ENCODE results near the gene IRF8.

Gene IRF8

GRCh38 chr16:85859818-85860125 lies 39.2 kb upstream of the IRF8 start:
- DNase-seq (ENCODE audit: extremely low read depth, insufficient read length): no peak
- Histone ChIP-seq H3K4me3 (replicated peaks; ENCODE audit: low read depth, low read length) (no peak overlapping the region), H3K36me3 (ENCODE audit: control insufficient read depth, insufficient read depth, low read length) (no peaks in the 10 kb centered on the region), H3K27me3 (replicated peaks; ENCODE audit: control insufficient read depth, insufficient read depth, low read length) (no peaks in the 10 kb centered on the region)
- TF ChIP-seq CTCF (IDR thresholded peaks at IDR 0.05; ENCODE audit: insufficient read depth, low read length, poor library complexity, severe bottlenecking): no peak

- no peaks in the 10 kb centered on the region for H3K27me3 ChIP-seq (replicated peaks; ENCODE audit: control insufficient read depth, insufficient read depth, low read length)
- DNase-seq (ENCODE audit: extremely low read depth, insufficient read length): no peak
- H3K4me3 ChIP-seq (replicated peaks; ENCODE audit: low read depth, low read length): no peak overlapping the region
- no peak for TF ChIP-seq CTCF (IDR thresholded peaks at IDR 0.05; ENCODE audit: insufficient read depth, low read length, poor library complexity, severe bottlenecking)
- H3K36me3 ChIP-seq (ENCODE audit: control insufficient read depth, insufficient read depth, low read length): no peaks in the 10 kb centered on the region
These were observed 38.4 kb upstream of the IRF8 start for GRCh38 chr16:85860413-85861094.

GRCh38 chr16:85861095-85861825 lies 37.7 kb upstream of the IRF8 start:
- Histone ChIP-seq H3K27me3 (replicated peaks; ENCODE audit: control insufficient read depth, insufficient read depth, low read length) (no peaks in the 10 kb centered on the region), H3K4me3 (replicated peaks; ENCODE audit: low read depth, low read length) (no peak overlapping the region), H3K36me3 (ENCODE audit: control insufficient read depth, insufficient read depth, low read length) (no peaks in the 10 kb centered on the region)
- TF ChIP-seq CTCF (IDR thresholded peaks at IDR 0.05; ENCODE audit: insufficient read depth, low read length, poor library complexity, severe bottlenecking): no peak
- DNase-seq (ENCODE audit: extremely low read depth, insufficient read length): no peak

- H3K27me3 ChIP-seq (replicated peaks; ENCODE audit: control insufficient read depth, insufficient read depth, low read length): no peaks in the 10 kb centered on the region
- no peak for TF ChIP-seq CTCF (IDR thresholded peaks at IDR 0.05; ENCODE audit: insufficient read depth, low read length, poor library complexity, severe bottlenecking)
- DNase-seq (ENCODE audit: extremely low read depth, insufficient read length): no peak
- H3K36me3 ChIP-seq (ENCODE audit: control insufficient read depth, insufficient read depth, low read length): no peaks in the 10 kb centered on the region
- no peak overlapping the region for H3K4me3 ChIP-seq (replicated peaks; ENCODE audit: low read depth, low read length)
These were observed 36.2 kb upstream of the IRF8 start for GRCh38 chr16:85862476-85863383.

DNA sequence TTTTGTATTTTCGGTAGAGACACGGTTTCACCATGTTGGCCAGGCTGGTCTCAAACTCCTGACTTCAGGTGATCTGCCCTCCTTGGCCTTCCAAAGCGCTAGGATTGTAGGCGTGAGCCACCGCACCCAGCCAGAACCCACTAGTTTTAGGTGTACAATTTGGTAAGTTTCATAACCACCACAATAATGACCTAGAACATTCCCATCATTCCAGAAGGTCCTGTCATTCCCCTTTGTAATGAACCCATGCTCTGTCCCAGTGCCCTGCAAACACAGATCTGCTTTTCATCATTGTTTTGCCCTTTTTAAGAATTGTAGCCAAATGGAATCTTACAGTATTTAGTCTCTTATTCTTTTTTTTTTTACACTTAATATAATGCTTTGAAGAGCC lies 35.6 kb upstream of the IRF8 start:
- DNase-seq (ENCODE audit: extremely low read depth, insufficient read length): no peak
- TF ChIP-seq CTCF (IDR thresholded peaks at IDR 0.05; ENCODE audit: insufficient read depth, low read length, poor library complexity, severe bottlenecking): no peak

More for the DNA sequence above, 35.6 kb upstream of the IRF8 start:
- no peak overlapping the region for H3K4me3 ChIP-seq (replicated peaks; ENCODE audit: low read depth, low read length)
- no peaks in the 10 kb centered on the region for H3K27me3 ChIP-seq (replicated peaks; ENCODE audit: control insufficient read depth, insufficient read depth, low read length)
- H3K36me3 ChIP-seq (ENCODE audit: control insufficient read depth, insufficient read depth, low read length): no peaks in the 10 kb centered on the region
